Anterior cingulate cortex (tissue), 58 donors: ENCODE data around the gene FAM210B.
"Not testable (repeated sequence)": the region's sequence is repeated elsewhere in the genome, so short reads cannot be mapped to it uniquely, and the experiment has no call there.

Source experiments
- DNase-seq, 58 donors: peaks; one replicate each; lab custom pipeline; 2025; lab: John Stamatoyannopoulos, UW

Gene FAM210B

GRCh38 chr20:56391596-56392131 is 32.9 kb downstream of the FAM210B start:
- DNase-seq, result peak in 1 of 58 donors; percentile 35

GRCh38 chr20:56392132-56392880 is 33.5 kb downstream of the FAM210B start, which contains the start of the genes AURKA and CSTF1:
Gene AURKA (minus strand): TSS chr20:56392215. CDS start chr20:56388197, 4,018 bp downstream.
Gene CSTF1 (plus strand): TSS chr20:56392645. CDS start chr20:56395553, 2,908 bp downstream.
- DNase-seq, result peak; percentile 90 to 99 (median 98)

GRCh38 chr20:56392881-56393482 is 34.2 kb downstream of the FAM210B start:
- no peak for DNase-seq

GRCh38 chr20:56393653-56394052 is 34.9 kb downstream of the FAM210B start:
- no peak for DNase-seq

GRCh38 chr20:56395166-56395565 is 36.4 kb downstream of the FAM210B start:
- DNase-seq, result no peak

- DNase-seq, result peak in 18 of 58 donors; percentile 1 to 50 (median 24)
Observed at GRCh38 chr20:56400001-56400640, 41.3 kb downstream of the FAM210B start.

GRCh38 chr20:56403465-56403864 is 44.7 kb downstream of the FAM210B start:
- DNase-seq, result no peak

- not testable (repeated sequence) for DNase-seq
Observed at GRCh38 chr20:56405356-56405755, 46.6 kb downstream of the FAM210B start.

GRCh38 chr20:56406910-56407309 is 48.1 kb downstream of the FAM210B start:
- DNase-seq, result no peak

- DNase-seq, result no peak
Observed at GRCh38 chr20:56409521-56409920, 50.7 kb downstream of the FAM210B start.

- DNase-seq, result no peak
Observed at GRCh38 chr20:56409956-56410355, 51.2 kb downstream of the FAM210B start.

- DNase-seq, result not testable (repeated sequence)
Observed at GRCh38 chr20:56411287-56411686, 52.5 kb downstream of the FAM210B start.

GRCh38 chr20:56411759-56412472 is 53.1 kb downstream of the FAM210B start, which contains the start of gene CASS4:
Gene CASS4 (plus strand): TSS chr20:56412260. CDS start chr20:56412459, 199 bp downstream.
- peak in 1 of 58 donors; percentile 21 for DNase-seq

GRCh38 chr20:56412473-56412790 is 53.7 kb downstream of the FAM210B start:
- no peak for DNase-seq

- no peak for DNase-seq
Observed at GRCh38 chr20:56412949-56413348, 54.2 kb downstream of the FAM210B start.

GRCh38 chr20:56414842-56415765 is 56.3 kb downstream of the FAM210B start:
- no peak for DNase-seq

GRCh38 chr20:56417402-56417801 is 58.6 kb downstream of the FAM210B start:
- no peak for DNase-seq

- no peak for DNase-seq
Observed at GRCh38 chr20:56417911-56418310, 59.1 kb downstream of the FAM210B start.
